PFSK-1 (cell line): Measurements from ENCODE around the gene FAM168B.

ENCODE experiments used
- FOXP2 ChIP-seq: optimal IDR thresholded peaks from 2 replicates; pipeline ENCODE3; 2011; ENCODE audit warnings: borderline replicate concordance, control low read depth, inconsistent platforms; ENCODE audit not compliant: insufficient read depth; ENCODE audit errors: extremely low read length, extremely low read depth
- POLR2AphosphoS5 ChIP-seq: IDR thresholded peaks from 2 replicates; pipeline ENCODE4 v1.6.1; 2012; ENCODE audit warnings: low read depth, mild to moderate bottlenecking, control low read depth, low read length, moderate library complexity
- SIN3A ChIP-seq: IDR thresholded peaks from 2 replicates; pipeline ENCODE4 v1.6.1; 2012; ENCODE audit warnings: mild to moderate bottlenecking, low read length, moderate library complexity, borderline replicate concordance; ENCODE audit not compliant: insufficient read depth
- TAF1 ChIP-seq: IDR thresholded peaks from 2 replicates; pipeline ENCODE4 v1.6.1; 2012; ENCODE audit warnings: low read length, control low read depth, borderline replicate concordance; ENCODE audit not compliant: insufficient read depth
- TF ChIP-seq, protein P1 (sequence below), 2 experiments: IDR thresholded peaks; 2 replicates each; pipeline versions ENCODE4 v1.6.1 to v1.8.0; 2011 to 2012; ENCODE audit warnings: low read depth in 2 of 2, low read length in 2 of 2, control low read depth in 1 of 2, inconsistent platforms in 1 of 2, mild to moderate bottlenecking in 1 of 2, moderate library complexity in 1 of 2; ENCODE audit not compliant: insufficient read depth in 1 of 2

DNA sequence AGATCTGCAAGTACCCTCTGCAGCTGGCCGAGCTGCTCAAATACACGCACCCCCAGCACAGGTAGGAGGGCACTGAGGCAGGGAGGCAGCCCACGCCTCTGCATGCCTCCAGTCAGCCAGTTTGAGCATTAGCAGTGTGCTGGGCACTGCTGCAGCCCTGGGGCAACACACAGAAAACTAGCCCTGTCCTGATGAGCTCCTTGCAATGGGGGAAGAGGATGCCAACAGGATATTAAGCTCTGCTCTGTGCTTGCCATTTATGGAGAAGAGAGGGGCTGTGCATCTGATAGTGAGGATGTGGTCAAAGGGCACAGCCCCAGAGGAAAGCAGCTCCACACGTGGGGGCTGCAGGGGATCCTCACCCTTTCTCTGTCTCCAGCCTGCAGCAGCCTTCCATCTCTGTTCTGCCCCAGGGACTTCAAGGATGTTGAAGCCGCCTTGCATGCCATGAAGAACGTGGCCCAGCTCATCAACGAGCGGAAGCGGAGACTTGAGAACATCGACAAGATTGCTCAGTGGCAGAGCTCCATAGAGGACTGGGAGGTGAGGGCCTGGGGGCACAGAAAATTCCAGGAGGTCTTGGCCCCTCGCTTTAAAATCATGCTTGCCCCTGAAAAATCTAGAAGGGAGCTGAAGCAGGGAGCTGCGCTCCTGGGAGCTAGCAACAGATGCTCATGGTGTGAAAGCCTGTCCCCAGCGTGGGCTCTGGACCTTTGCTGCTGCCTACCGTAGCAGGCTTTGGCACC lies 51.7 kb downstream of the FAM168B start:
- TF ChIP-seq POLR2AphosphoS5 (no peak), SIN3A (no peak), TAF1 (no peak), FOXP2 (no peak)
- TF ChIP-seq, protein P1, sequence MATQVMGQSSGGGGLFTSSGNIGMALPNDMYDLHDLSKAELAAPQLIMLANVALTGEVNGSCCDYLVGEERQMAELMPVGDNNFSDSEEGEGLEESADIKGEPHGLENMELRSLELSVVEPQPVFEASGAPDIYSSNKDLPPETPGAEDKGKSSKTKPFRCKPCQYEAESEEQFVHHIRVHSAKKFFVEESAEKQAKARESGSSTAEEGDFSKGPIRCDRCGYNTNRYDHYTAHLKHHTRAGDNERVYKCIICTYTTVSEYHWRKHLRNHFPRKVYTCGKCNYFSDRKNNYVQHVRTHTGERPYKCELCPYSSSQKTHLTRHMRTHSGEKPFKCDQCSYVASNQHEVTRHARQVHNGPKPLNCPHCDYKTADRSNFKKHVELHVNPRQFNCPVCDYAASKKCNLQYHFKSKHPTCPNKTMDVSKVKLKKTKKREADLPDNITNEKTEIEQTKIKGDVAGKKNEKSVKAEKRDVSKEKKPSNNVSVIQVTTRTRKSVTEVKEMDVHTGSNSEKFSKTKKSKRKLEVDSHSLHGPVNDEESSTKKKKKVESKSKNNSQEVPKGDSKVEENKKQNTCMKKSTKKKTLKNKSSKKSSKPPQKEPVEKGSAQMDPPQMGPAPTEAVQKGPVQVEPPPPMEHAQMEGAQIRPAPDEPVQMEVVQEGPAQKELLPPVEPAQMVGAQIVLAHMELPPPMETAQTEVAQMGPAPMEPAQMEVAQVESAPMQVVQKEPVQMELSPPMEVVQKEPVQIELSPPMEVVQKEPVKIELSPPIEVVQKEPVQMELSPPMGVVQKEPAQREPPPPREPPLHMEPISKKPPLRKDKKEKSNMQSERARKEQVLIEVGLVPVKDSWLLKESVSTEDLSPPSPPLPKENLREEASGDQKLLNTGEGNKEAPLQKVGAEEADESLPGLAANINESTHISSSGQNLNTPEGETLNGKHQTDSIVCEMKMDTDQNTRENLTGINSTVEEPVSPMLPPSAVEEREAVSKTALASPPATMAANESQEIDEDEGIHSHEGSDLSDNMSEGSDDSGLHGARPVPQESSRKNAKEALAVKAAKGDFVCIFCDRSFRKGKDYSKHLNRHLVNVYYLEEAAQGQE (IDR thresholded peaks at IDR 0.05; ENCODE audit: insufficient read depth in 1 of 2, low read depth in 2 of 2, low read length in 2 of 2), result no peak
